ENCODE results near the gene DMXL1.
"Not testable (repeated sequence)": the region's sequence is repeated elsewhere in the genome, so short reads cannot be mapped to it uniquely, and the experiment has no call there.

DMXL1 gene

GRCh38 chr5:119135743-119136142, 64.9 kb downstream of the DMXL1 start:
- not testable (repeated sequence) for DNase-seq

- DNase-seq = no peak
Measured at GRCh38 chr5:119136666-119137318, 65.9 kb downstream of the DMXL1 start.

GRCh38 chr5:119153629-119154028, 82.7 kb downstream of the DMXL1 start:
- DNase-seq = no peak

- no peak for DNase-seq
Measured at GRCh38 chr5:119158144-119158543, 87.3 kb downstream of the DMXL1 start.

- no peak for DNase-seq
Measured at GRCh38 chr5:119161430-119161829, 90.5 kb downstream of the DMXL1 start.

GRCh38 chr5:119166026-119166425, 95.1 kb downstream of the DMXL1 start:
- DNase-seq = no peak

- DNase-seq = no peak
Measured at GRCh38 chr5:119168401-119168800, 97.5 kb downstream of the DMXL1 start.

GRCh38 chr5:119171686-119172085, 100.8 kb downstream of the DMXL1 start:
- DNase-seq = no peak

GRCh38 chr5:119174578-119175163, 103.8 kb downstream of the DMXL1 start:
- DNase-seq = no peak

GRCh38 chr5:119176785-119177184, 105.9 kb downstream of the DMXL1 start:
- no peak for DNase-seq

- DNase-seq = no peak
Measured at GRCh38 chr5:119177226-119177625, 106.3 kb downstream of the DMXL1 start.

- no peak for DNase-seq
Measured at GRCh38 chr5:119178435-119178834, 107.5 kb downstream of the DMXL1 start.

GRCh38 chr5:119179857-119180641, 109.2 kb downstream of the DMXL1 start:
- DNase-seq = no peak

GRCh38 chr5:119185512-119185911, 114.6 kb downstream of the DMXL1 start:
- DNase-seq = not testable (repeated sequence)

- DNase-seq = no peak
Measured at GRCh38 chr5:119187776-119188529, 117.1 kb downstream of the DMXL1 start.

- no peak for DNase-seq
Measured at GRCh38 chr5:119190470-119191095, 119.7 kb downstream of the DMXL1 start.

- no peak for DNase-seq
Measured at GRCh38 chr5:119191944-119192343, 121.1 kb downstream of the DMXL1 start.

- no peak for DNase-seq
Measured at GRCh38 chr5:119200795-119201194, 129.9 kb downstream of the DMXL1 start.

GRCh38 chr5:119207105-119207504, 136.2 kb downstream of the DMXL1 start:
- no peak for DNase-seq

- DNase-seq = no peak
Measured at GRCh38 chr5:119212026-119212425, 141.1 kb downstream of the DMXL1 start.

- no peak for DNase-seq
Measured at GRCh38 chr5:119212676-119213075, 141.8 kb downstream of the DMXL1 start.

GRCh38 chr5:119217183-119217582, 146.3 kb downstream of the DMXL1 start:
- no peak for DNase-seq
